ENCODE measurements around the gene HOXB5.

GRCh38 chr17:48624544-48625494 lies 31.2 kb upstream of the HOXB5 start:
- TF ChIP-seq CTCF (IDR thresholded peaks at IDR 0.05; ENCODE audit: low read length) (no peak), EZH2 (IDR thresholded peaks at IDR 0.05; ENCODE audit: borderline replicate concordance, low read length) (no peak)
